ENCODE data around the gene POU2F3.
"Not testable (repeated sequence)": the region's sequence is repeated elsewhere in the genome, so short reads cannot be mapped to it uniquely, and the experiment has no call there.

GRCh38 chr11:120253377-120253776 lies 13.4 kb downstream of the POU2F3 start:
- TF ChIP-seq CTCF, EP300, POLR2A (IDR thresholded peaks at IDR 0.05): not testable (repeated sequence)
